NCI-H2029 treated with DMSO at 0.1 percent for 48 hours (cell line): ENCODE results near the gene LMX1A.
A peak's percentile ranks its signal among the peaks of the same experiment; 100 is the strongest.

Experiments
- DNase-seq: peaks from one replicate; lab custom pipeline; 2025; lab: John Stamatoyannopoulos, UW

Gene LMX1A

DNA sequence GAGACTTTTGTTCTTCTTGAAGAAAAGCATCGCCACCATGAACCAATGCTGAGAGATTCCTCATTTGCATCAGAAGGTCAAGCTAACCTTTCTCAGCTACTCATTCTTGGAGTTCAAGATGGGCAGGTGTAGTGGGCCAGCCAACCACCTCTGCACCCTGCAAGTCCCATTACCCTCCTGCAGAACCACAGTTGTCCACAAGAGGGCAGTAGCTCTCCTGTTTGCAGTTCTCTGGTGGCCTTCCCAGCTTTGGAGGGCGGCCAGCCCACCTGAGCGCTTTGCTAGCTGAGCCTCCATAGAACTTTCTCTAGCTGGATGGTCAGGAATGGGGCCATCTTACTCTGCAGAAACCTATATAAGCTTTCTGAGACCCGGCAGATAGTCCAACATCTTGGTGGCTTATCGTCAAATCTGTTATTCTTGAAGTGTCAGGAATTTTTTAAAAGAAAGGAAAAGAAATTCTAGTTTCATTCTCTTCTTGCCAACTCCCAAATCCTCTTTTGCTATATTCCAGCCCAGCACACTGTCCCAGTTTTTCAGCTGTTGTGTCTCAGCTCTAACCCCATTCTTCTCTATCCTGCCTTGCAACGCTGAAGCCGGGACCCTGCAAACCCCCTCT, 11.0 kb upstream of the LMX1A start:
- DNase-seq, result peak; percentile 58

DNA sequence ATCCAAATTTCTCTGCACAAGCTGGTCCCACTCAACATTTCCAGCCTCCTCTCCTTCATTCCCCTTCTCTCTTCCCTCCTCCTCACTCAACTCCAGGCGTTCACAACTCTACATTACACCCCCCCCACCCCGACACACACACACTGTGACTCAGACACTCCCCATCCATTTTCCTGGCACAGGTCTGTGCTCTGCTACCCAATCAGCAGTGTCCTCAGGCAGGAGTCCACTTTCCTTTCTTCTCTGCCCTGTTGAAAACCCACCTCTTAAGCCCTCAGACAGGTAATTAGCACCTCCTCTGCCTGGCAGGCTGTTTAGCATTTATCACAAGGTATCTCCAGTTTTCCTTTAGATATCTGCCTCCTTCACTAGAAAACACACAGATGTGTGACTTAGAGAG, 8.8 kb upstream of the LMX1A start:
- no peak for DNase-seq

- DNase-seq, result peak; percentile 14
Measured at GRCh38 chr1:165364568-165365133, 8.1 kb upstream of the LMX1A start.

DNA sequence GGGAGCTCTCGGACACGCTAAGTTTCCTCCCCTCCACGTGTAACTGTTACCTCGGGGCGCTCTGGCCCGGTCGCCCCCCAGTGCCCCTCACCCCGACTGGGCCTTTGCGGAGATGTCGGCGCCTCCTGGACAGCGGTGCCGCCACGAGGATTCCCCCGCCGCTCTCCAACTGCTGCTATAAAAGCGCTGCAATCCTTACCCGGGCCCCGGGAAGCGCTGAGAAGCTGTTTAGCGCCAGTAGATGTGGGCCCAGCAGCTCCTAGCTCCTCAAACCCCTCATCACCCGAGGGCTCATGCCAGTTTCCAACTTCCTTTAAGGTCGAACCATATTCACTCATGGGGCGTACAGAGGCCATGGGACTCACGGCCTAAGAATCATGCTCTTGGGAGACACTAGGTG, 361 bp upstream of the LMX1A start:
- no peak for DNase-seq

DNA sequence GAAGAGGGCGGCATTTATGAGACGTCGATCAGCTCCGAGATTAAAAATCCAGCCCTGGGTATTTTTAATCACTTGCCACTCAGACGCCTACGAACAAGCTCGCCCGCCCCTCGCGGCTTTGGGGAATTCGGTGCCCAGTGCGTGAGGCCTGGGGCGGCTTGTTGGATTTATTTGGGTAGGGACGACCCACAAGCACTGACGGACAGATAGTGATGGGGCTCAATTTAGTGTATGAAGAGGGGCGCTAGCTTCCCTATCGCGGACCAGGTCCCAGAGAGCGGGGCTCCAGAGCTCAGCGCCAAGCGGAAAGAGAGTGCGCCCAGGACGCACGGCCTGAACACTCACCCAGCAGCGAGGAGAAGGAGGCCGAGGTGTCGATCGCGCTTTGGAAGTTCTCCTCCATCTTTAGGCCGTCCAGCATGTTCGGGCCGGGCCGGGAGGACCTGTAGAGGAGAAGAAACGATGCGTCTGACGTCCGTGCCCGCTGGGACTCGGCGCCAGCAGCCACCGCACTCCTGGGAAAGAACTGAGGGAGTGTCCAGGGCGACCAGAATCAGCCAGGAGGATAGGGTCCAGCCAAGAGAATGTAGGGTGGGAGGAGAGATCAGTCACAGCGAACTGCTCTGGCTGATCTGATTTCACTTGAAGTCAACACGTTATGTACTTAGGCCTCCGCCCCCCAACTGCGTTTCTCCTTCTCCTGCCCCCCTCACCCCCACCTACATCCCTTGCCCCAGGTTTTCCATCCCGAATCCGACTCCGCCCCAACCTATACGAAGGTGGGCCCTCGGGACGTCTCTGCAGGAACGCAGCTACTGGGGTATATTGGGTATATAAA, 1.2 kb downstream of the LMX1A start:
- no peak for DNase-seq

DNA sequence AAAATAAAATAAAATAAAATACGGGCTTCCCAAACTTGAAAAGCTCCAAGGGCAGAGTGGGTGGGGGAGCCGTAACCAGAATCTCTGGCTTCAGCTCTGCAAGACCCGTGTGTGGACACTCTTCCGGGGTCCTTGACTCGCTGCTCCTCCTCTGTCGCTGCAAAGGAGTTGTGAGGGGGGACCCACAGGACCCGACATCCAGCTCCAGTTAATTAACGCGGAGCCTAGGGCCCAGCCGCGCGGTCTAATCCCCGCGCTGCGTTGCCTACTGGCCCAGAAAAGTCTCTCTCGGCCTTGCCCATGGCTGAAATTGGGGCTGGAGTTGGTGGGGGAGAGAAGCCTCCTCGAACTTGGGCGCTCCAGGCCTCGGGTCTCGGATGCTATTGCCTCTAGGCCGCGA, 1.8 kb downstream of the LMX1A start:
- DNase-seq, result no peak

GRCh38 chr1:165353731-165354671, 2.5 kb downstream of the LMX1A start:
- DNase-seq, result no peak

GRCh38 chr1:165352442-165353293, 3.8 kb downstream of the LMX1A start:
- DNase-seq, result no peak

GRCh38 chr1:165351863-165352441, 4.6 kb downstream of the LMX1A start:
- DNase-seq, result no peak

GRCh38 chr1:165350840-165351239, 5.7 kb downstream of the LMX1A start:
- DNase-seq, result no peak

DNA sequence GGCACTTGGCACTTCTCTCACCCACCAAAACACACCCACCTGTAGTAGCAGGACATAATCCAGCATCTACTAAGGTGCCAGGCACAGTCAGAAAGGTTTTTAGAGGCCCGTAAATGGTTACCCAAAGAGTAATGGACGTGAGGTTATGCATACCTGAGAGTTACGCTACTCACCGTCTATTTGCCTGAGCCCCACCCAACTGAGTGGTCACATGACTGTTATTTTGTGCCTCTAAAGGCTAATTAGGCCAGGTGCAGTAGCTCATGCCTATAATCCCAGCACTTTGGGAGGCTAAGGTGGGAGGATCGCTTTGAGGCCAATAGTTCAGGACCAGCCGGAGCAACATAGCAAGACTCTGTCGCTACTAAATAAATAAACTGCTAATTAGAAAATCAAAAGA, 11.0 kb downstream of the LMX1A start:
- DNase-seq, result no peak

DNA sequence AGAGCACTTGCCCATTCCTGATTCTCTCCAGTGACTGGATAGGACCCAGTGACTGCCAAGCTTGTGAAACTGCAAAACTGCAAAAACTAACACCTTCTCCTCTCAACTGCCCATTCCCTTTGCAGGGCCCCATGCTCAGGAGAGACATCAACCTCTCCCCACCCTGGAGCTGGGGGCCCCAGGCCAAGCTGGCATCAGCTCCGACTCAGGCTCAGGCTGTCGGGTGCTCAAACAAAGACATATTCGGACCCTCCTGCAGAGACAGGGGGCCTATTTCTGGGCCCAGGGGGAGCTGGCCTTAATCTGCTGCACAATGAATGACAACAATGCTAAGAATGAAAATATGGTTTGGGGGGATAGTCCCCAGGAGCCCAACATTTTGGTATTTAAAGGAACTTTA, 11.8 kb downstream of the LMX1A start:
- DNase-seq, result no peak

DNA sequence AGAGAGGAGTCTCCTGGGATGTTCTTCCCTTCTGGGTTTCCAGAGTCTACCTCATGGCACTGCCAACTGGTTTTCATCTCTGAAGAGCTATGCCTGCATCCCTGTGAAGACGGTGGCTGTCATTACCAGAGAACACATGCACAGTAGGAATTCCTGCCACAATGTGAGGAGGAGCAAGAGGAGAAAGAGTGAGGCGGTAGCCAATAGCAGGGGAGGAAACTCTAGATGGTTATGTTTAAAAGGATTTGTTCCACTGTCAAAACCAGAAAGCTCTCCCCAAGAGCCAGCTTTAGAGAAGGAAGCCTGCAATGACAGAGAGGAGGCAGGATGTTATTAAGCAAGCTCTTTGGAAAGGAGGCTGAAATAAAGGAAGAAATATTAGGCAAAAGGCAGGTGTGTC, 12.3 kb downstream of the LMX1A start:
- DNase-seq, result no peak

DNA sequence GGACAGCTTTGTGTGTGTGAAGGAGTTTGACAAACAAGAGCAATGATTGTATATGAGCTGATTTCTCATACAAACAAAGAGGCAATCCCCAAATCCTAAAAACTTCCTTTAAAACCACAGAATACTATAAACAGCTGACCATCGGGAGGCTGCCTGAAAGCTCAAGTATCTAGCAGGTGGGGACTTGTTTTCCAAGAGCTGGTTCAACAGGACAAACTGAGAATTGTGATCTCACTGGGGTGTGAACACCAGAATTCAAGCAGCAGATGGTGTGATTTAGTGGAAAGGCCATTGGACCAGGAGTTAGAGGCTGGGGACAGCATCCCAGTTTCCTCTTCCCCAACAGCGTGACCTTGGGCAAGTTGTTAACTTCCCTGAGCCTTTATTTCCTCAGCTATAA, 13.9 kb downstream of the LMX1A start:
- DNase-seq, result no peak

DNA sequence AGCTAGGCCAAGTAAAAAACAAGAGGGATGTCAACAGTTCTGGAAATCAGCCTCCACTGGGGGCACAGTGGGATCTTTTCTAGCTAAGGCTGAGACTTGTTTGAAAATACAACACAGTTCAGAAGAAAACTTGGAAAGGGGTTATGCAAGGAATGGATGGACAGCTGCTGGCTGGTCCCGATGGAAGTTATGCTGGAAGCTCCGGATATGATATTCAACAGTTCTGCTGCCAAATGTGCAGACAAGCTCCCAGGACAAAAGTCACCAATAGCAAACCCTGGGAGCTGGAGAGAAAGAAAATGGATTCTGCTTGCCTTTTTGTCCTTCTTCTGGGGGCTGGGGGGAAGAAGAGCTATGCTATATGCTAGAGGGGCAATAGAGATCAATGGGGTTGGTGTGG, 14.3 kb downstream of the LMX1A start:
- no peak for DNase-seq

DNA sequence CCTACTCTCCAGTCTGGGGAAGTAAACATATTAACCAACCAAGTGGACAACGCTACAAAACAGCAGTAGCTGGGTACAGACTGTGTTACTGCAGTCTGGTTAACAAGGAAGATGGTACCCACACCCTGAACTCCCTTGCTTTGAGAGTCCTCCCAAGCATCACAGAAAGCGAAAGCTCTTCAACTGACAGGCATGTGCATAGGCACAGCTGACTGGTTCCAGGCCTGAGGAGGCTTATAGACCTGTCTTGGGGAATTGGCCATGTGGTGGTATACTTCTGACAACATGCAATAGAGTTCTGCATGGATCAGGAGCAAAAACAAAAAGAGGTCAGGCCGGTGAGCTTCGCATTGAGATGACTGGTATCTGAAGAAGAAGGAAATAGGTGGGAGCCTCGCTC, 17.4 kb downstream of the LMX1A start:
- no peak for DNase-seq

DNA sequence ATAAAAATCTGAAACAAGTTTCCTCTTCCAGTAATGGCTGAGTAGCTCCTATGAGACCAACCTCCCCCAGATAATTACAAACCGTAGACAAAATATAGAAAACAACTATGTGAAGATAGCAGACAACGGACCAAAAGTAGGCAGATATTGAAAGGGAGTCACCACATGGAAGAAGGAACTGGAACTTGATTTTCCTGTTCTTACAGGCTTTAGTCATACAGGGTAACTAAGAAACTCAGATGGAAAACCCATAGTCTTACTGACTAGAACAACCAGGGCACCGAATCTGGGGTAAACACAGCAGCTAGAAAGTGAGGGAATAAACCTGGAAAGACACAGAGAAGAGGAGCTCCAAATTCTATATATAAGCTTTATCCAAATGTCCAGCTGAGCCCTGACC, 26.0 kb downstream of the LMX1A start:
- DNase-seq, result no peak

DNA sequence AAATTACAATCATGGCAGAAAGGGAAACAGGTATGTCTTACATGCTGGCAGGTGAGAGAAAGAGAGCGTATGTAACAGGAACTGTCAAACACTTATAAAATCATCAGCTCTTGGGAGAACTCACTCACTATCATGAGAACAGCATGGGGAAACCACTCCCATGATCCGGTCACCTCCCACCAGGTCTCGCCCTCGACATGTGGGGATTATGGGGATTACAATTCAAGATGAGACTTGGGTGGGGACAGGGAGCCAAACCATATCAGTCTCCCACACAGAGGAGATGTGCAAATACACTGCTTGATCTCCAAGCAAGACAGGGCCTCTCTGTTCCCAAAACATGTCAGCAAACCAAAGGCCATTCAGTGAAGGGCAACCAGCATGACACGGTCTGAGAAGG, 27.4 kb downstream of the LMX1A start:
- DNase-seq, result no peak

GRCh38 chr1:165328136-165328535, 28.4 kb downstream of the LMX1A start:
- no peak for DNase-seq

DNA sequence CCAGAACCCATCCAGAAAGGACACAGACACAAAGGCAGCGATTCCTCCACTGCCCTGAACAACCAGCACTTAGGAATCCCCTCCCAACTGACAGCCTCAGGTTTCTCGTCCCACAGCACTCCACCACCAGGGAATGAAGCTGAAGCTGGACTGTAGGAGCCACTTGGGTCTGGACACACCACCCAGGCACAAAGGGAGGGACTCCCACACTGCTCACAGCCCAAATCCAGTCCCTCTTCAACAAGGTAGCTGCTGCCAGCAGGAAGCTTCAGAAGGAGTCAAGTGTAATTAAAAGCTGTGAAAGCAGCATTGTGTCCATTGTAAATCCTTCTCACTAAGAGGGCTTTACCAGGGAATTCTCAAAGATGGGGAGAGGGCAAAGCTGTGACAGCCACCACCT, 29.0 kb downstream of the LMX1A start:
- peak; percentile 27 for DNase-seq
